OCI-LY3 (cell line): Measurements from ENCODE around the gene TPX2.

Source experiments
- H2AFZ ChIP-seq: fragments of 200-600, 300-600 bp; shearing (Covaris generic); 2 replicates; pipeline ENCODE4 v1.6.0; 2014; ENCODE audit warnings: antibody characterized with exemption, low read depth, low read length
- H3K27ac ChIP-seq: fragments of 200-600, 300-600 bp; sonication (generic); 2 replicates; pipeline ENCODE4 v1.5.1; 2014; ENCODE audit warnings: mild to moderate bottlenecking, low read length, moderate library complexity, mixed read lengths
- H3K27me3 ChIP-seq: fragments of 200-600, 300-600 bp; sonication (generic); 2 replicates; pipeline ENCODE4 v1.6.1; 2014; ENCODE audit warnings: low read depth, low read length, mixed read lengths
- H3K36me3 ChIP-seq: fragments of 200-600, 300-600 bp; sonication (generic); replicated peaks from 2 replicates; pipeline ENCODE3; 2014; ENCODE audit warnings: low read depth, low read length, mixed read lengths
- H3K4me1 ChIP-seq: fragments of 300-600, 200-600 bp; sonication (generic); 2 replicates; pipeline ENCODE4 v1.6.1; 2014; ENCODE audit warnings: low read length, mixed read lengths
- H3K4me2 ChIP-seq: fragments of 200-600, 300-600 bp; sonication (generic); 2 replicates; pipeline ENCODE4 v1.6.1; 2014; ENCODE audit warnings: low read length, mixed read lengths
- H3K4me3 ChIP-seq: fragments of 300-600, 200-600 bp; sonication (generic); 2 replicates; pipeline ENCODE4 v1.5.1; 2014; ENCODE audit warnings: antibody characterized with exemption, mild to moderate bottlenecking, low read length, moderate library complexity
- H3K79me2 ChIP-seq: fragments of 300-600, 200-600 bp; shearing (Covaris generic); 2 replicates; pipeline ENCODE4 v1.6.1; 2014; ENCODE audit warnings: mild to moderate bottlenecking, low read length, mixed read lengths
- H3K9ac ChIP-seq: fragments of 300-600, 200-600 bp; shearing (Covaris generic); 2 replicates; pipeline ENCODE4 v1.6.0; 2014; ENCODE audit warnings: mild to moderate bottlenecking, low read length, moderate library complexity
- H3K9me3 ChIP-seq: fragments of 200-600, 300-600 bp; shearing (Covaris generic); 2 replicates; pipeline ENCODE4 v1.6.1; 2014; ENCODE audit warnings: low read length, mixed read lengths; ENCODE audit not compliant: insufficient read depth
- H4K20me1 ChIP-seq: fragments of 200-600, 300-600 bp; sonication (generic); 2 replicates; pipeline ENCODE4 v1.6.1; 2016; ENCODE audit warnings: low read length, mixed read lengths; ENCODE audit not compliant: insufficient read depth
- CTCF ChIP-seq: fragments of 200-600, 300-600 bp; sonication (generic); IDR thresholded peaks from 2 replicates; pipeline ENCODE4 v1.5.1; 2014; ENCODE audit warnings: antibody characterized with exemption, low read length, low read depth
- EZH2phosphoT487 ChIP-seq: fragments of 200-600 bp; shearing (Covaris generic); IDR thresholded peaks from 2 replicates; pipeline ENCODE4 v1.6.1; 2018; ENCODE audit warnings: antibody characterized with exemption, mixed run types, low read depth

The TPX2 gene

GRCh38 chr20:31695849-31696804 is 43.0 kb upstream of the TPX2 start:
- Histone ChIP-seq H3K4me2 (no peak overlapping the region), H3K36me3 (peaks cover 19% of the 10 kb centered on the region), H3K4me3 (no peak overlapping the region)

GRCh38 chr20:31698243-31698802 is 40.8 kb upstream of the TPX2 start:
- Histone ChIP-seq H3K4me2 (no peak overlapping the region), H3K9me3 (no peaks in the 10 kb centered on the region), H2AFZ (no peak overlapping the region), H3K36me3 (peaks cover 25% of the 10 kb centered on the region), H3K9ac (no peak overlapping the region), H3K27me3 (no peaks in the 10 kb centered on the region), H3K79me2 (peaks cover 61% of the 10 kb centered on the region), H4K20me1 (peaks cover 43% of the 10 kb centered on the region), H3K4me3 (no peak overlapping the region), H3K27ac (no peak overlapping the region), H3K4me1 (peaks cover 24% of the 10 kb centered on the region)
- no peak for TF ChIP-seq CTCF
- no peak for TF ChIP-seq EZH2phosphoT487

More at GRCh38 chr20:31695849-31696804, 43.0 kb upstream of the TPX2 start:
- Histone ChIP-seq H3K9ac (no peak overlapping the region), H3K4me1 (peaks cover 39% of the 10 kb centered on the region), H3K79me2 (peaks cover 59% of the 10 kb centered on the region), H4K20me1 (peaks cover 46% of the 10 kb centered on the region), H2AFZ (no peak overlapping the region), H3K27ac (no peak overlapping the region), H3K9me3 (no peaks in the 10 kb centered on the region), H3K27me3 (no peaks in the 10 kb centered on the region)
- TF ChIP-seq CTCF: no peak
- TF ChIP-seq EZH2phosphoT487: no peak

GRCh38 chr20:31698803-31699718 is 40.0 kb upstream of the TPX2 start:
- Histone ChIP-seq H3K36me3 (peaks cover 25% of the 10 kb centered on the region), H2AFZ (no peak overlapping the region), H3K9ac (peak overlapping the region; percentile 13; the same call in 1 of the 2 replicates), H4K20me1 (peaks cover 40% of the 10 kb centered on the region), H3K27ac (peak overlapping the region; percentile 33; the same call in 1 of the 2 replicates), H3K4me3 (peak overlapping the region; percentile 25), H3K4me1 (peaks cover 24% of the 10 kb centered on the region), H3K79me2 (peaks cover 63% of the 10 kb centered on the region), H3K4me2 (peak overlapping the region; percentile 66), H3K27me3 (no peaks in the 10 kb centered on the region), H3K9me3 (no peaks in the 10 kb centered on the region)
- no peak for TF ChIP-seq EZH2phosphoT487
- no peak for TF ChIP-seq CTCF
